ENCODE data around the gene MYOT.

The MYOT gene

DNA sequence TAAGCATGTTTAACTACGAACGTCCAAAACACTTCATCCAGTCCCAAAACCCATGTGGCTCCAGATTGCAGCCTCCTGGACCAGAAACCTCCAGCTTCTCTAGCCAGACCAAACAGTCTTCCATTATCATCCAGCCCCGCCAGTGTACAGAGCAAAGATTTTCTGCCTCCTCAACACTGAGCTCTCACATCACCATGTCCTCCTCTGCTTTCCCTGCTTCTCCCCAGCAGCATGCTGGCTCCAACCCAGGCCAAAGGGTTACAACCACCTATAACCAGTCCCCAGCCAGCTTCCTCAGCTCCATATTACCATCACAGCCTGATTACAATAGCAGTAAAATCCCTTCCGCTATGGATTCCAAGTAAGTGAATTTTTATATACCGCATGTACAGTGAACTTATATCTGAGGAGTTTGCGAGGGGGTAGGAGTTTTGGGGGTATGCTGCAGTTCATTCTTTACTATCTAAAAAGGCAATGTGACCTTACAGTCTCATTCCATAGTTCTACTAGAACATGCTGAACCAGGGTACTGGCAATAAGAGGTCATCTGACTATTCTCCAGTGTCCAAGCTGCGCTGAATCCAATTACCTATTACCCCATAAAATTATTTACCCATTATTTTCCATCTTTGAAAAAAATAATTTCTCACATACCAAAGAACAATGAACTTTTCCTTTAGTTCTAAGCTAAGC is 3.1 kb downstream of the MYOT start:
- H3K36me3 ChIP-seq (ENCODE audit: insufficient read depth, low read length) = no peaks in the 10 kb centered on the region
- no peaks in the 10 kb centered on the region for H3K9me3 ChIP-seq (ENCODE audit: insufficient read depth, low read length, severe bottlenecking)
- H3K79me2 ChIP-seq (ENCODE audit: insufficient read depth, low read length) = no peaks in the 10 kb centered on the region
- DNase-seq (no peak), ATAC-seq (ENCODE audit: insufficient read depth, low read depth) (no peak)
- no peak overlapping the region for H3K4me3 ChIP-seq (ENCODE audit: low read depth in 1 of 2, low read length in 2 of 2)
- no peak for TF ChIP-seq EZH2 (IDR thresholded peaks at IDR 0.05; ENCODE audit: borderline replicate concordance, low read depth, low read length, severe bottlenecking)
- TF ChIP-seq, protein P1, sequence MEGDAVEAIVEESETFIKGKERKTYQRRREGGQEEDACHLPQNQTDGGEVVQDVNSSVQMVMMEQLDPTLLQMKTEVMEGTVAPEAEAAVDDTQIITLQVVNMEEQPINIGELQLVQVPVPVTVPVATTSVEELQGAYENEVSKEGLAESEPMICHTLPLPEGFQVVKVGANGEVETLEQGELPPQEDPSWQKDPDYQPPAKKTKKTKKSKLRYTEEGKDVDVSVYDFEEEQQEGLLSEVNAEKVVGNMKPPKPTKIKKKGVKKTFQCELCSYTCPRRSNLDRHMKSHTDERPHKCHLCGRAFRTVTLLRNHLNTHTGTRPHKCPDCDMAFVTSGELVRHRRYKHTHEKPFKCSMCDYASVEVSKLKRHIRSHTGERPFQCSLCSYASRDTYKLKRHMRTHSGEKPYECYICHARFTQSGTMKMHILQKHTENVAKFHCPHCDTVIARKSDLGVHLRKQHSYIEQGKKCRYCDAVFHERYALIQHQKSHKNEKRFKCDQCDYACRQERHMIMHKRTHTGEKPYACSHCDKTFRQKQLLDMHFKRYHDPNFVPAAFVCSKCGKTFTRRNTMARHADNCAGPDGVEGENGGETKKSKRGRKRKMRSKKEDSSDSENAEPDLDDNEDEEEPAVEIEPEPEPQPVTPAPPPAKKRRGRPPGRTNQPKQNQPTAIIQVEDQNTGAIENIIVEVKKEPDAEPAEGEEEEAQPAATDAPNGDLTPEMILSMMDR (IDR thresholded peaks at IDR 0.05; ENCODE audit: borderline replicate concordance, extremely low read depth, low read length, poor library complexity, severe bottlenecking) = no peak
- H3K27ac ChIP-seq (ENCODE audit: low read length) = no peak overlapping the region
- H3K4me1 ChIP-seq (ENCODE audit: insufficient read depth, low read length) = no peaks in the 10 kb centered on the region
- peaks cover 3% of the 10 kb centered on the region for H3K27me3 ChIP-seq (ENCODE audit: insufficient read depth, low read length, poor library complexity)
- no peak overlapping the region for H2AFZ ChIP-seq (ENCODE audit: low read depth, low read length)
- no peaks in the 10 kb centered on the region for H4K20me1 ChIP-seq (ENCODE audit: insufficient read depth, low read length)
- H3K9ac ChIP-seq (ENCODE audit: low read depth, low read length) = no peak overlapping the region
- no peak overlapping the region for H3K4me2 ChIP-seq (ENCODE audit: insufficient read depth, low read length)

DNA sequence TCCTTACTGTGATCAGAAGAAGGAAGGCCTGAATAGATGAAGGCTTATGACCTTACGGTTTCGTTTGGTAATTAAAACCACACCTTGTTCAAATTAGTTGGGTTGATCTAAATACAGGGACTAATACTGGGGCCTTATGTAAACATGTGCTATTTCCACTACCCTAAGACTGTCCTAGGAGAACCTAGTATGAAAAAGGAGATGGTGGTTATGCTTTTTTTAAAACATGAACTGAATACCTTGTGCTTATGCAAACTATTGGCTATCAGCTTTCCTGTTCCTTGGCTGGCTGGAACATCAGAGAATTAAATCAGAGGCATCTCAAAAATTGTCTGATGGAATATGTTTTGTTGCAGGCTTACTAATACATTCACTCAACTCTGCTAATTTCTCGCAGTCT is 3.9 kb downstream of the MYOT start:
- TF ChIP-seq, protein P1 (IDR thresholded peaks at IDR 0.05; ENCODE audit: borderline replicate concordance, extremely low read depth, low read length, poor library complexity, severe bottlenecking) = no peak
- no peak for TF ChIP-seq EZH2 (IDR thresholded peaks at IDR 0.05; ENCODE audit: borderline replicate concordance, low read depth, low read length, severe bottlenecking)

GRCh38 chr5:137872466-137872865 is 4.8 kb downstream of the MYOT start:
- ATAC-seq (ENCODE audit: insufficient read depth, low read depth) (no peak), DNase-seq (no peak)
- H3K27me3 ChIP-seq (ENCODE audit: insufficient read depth, low read length, poor library complexity) = peaks cover 3% of the 10 kb centered on the region
- TF ChIP-seq, protein P1 (IDR thresholded peaks at IDR 0.05; ENCODE audit: borderline replicate concordance, extremely low read depth, low read length, poor library complexity, severe bottlenecking) = no peak
- TF ChIP-seq EZH2 (IDR thresholded peaks at IDR 0.05; ENCODE audit: borderline replicate concordance, low read depth, low read length, severe bottlenecking) = no peak
- H3K4me3 ChIP-seq (ENCODE audit: low read depth in 1 of 2, low read length in 2 of 2) = no peak overlapping the region
- no peak overlapping the region for H2AFZ ChIP-seq (ENCODE audit: low read depth, low read length)
- no peaks in the 10 kb centered on the region for H4K20me1 ChIP-seq (ENCODE audit: insufficient read depth, low read length)
- H3K4me1 ChIP-seq (ENCODE audit: insufficient read depth, low read length) = no peaks in the 10 kb centered on the region
- H3K9ac ChIP-seq (ENCODE audit: low read depth, low read length) = no peak overlapping the region
- no peak overlapping the region for H3K27ac ChIP-seq (ENCODE audit: low read length)
- H3K79me2 ChIP-seq (ENCODE audit: insufficient read depth, low read length) = no peaks in the 10 kb centered on the region
- no peaks in the 10 kb centered on the region for H3K36me3 ChIP-seq (ENCODE audit: insufficient read depth, low read length)
- no peaks in the 10 kb centered on the region for H3K9me3 ChIP-seq (ENCODE audit: insufficient read depth, low read length, severe bottlenecking)
- no peak overlapping the region for H3K4me2 ChIP-seq (ENCODE audit: insufficient read depth, low read length)

More for the DNA sequence above, 3.9 kb downstream of the MYOT start:
- no peaks in the 10 kb centered on the region for H3K36me3 ChIP-seq (ENCODE audit: insufficient read depth, low read length)
- ATAC-seq (ENCODE audit: insufficient read depth, low read depth) (no peak), DNase-seq (no peak)
- H3K9me3 ChIP-seq (ENCODE audit: insufficient read depth, low read length, severe bottlenecking) = no peaks in the 10 kb centered on the region
- no peak overlapping the region for H2AFZ ChIP-seq (ENCODE audit: low read depth, low read length)
- H3K4me3 ChIP-seq (ENCODE audit: low read depth in 1 of 2, low read length in 2 of 2) = no peak overlapping the region
- no peak overlapping the region for H3K4me2 ChIP-seq (ENCODE audit: insufficient read depth, low read length)
- no peaks in the 10 kb centered on the region for H3K79me2 ChIP-seq (ENCODE audit: insufficient read depth, low read length)
- H3K4me1 ChIP-seq (ENCODE audit: insufficient read depth, low read length) = no peaks in the 10 kb centered on the region
- H3K27ac ChIP-seq (ENCODE audit: low read length) = no peak overlapping the region
- no peak overlapping the region for H3K9ac ChIP-seq (ENCODE audit: low read depth, low read length)
- no peaks in the 10 kb centered on the region for H4K20me1 ChIP-seq (ENCODE audit: insufficient read depth, low read length)
- peaks cover 3% of the 10 kb centered on the region for H3K27me3 ChIP-seq (ENCODE audit: insufficient read depth, low read length, poor library complexity)

Data from DND-41 (cell line).